Kidney tubule cell (primary cell): ENCODE data around the gene ARHGEF28.
A peak's percentile ranks its signal among the peaks of the same experiment; 100 is the strongest.

ENCODE experiments used
- DNase-seq: peaks from one replicate; pipeline ENCODE4 v3.0.0-alpha.2; 2018; ENCODE audit warnings: low spot score

ARHGEF28 gene, protein sequence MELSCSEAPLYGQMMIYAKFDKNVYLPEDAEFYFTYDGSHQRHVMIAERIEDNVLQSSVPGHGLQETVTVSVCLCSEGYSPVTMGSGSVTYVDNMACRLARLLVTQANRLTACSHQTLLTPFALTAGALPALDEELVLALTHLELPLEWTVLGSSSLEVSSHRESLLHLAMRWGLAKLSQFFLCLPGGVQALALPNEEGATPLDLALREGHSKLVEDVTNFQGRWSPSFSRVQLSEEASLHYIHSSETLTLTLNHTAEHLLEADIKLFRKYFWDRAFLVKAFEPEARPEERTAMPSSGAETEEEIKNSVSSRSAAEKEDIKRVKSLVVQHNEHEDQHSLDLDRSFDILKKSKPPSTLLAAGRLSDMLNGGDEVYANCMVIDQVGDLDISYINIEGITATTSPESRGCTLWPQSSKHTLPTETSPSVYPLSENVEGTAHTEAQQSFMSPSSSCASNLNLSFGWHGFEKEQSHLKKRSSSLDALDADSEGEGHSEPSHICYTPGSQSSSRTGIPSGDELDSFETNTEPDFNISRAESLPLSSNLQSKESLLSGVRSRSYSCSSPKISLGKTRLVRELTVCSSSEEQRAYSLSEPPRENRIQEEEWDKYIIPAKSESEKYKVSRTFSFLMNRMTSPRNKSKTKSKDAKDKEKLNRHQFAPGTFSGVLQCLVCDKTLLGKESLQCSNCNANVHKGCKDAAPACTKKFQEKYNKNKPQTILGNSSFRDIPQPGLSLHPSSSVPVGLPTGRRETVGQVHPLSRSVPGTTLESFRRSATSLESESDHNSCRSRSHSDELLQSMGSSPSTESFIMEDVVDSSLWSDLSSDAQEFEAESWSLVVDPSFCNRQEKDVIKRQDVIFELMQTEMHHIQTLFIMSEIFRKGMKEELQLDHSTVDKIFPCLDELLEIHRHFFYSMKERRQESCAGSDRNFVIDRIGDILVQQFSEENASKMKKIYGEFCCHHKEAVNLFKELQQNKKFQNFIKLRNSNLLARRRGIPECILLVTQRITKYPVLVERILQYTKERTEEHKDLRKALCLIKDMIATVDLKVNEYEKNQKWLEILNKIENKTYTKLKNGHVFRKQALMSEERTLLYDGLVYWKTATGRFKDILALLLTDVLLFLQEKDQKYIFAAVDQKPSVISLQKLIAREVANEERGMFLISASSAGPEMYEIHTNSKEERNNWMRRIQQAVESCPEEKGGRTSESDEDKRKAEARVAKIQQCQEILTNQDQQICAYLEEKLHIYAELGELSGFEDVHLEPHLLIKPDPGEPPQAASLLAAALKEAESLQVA (N-terminal part only)

DNA sequence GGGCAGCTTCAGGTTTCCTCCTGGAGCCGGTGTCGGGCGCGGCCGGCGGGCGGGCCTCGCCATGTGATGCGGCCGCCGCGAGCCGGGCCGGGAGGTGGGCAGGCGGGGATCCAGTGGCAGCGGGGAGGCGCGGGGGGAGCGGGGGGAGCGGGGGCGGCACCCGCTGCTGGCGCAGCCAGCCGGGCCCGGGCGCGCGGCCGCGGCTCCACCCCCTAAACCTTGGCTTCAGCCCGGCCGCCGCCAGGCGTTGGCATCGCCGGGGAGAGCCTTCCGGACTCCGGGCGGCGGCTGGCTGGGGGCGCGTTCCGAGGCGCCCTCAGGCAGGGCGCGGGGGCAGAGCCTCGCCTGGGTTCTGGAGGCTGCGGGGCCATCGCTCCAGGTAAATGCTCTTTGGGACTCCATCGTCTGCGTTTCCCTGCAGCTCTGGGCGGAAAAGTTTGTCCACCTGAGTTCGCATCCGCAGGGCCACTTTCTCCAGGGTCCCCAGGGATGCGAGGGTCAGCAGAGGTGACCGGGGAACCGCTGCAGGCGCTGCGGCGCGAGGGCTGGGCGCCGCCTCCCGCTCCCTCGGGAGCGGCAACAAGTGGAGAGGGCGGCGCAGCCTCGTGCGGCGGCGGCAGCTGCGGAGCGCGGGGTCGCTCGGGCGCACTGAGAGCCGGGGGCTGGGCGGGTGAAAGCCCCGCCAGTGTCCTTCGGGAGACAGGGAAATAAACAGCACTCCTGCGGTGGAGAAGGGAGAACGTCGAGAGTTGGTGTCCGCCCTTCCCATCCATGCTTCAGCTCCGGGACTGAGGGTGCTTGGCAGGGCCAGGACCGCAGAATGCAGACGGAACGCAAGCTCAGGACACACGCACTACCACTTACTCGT, at the start of gene ARHGEF28:
Gene ARHGEF28 (plus strand): TSS at position 253 of the 868 bp plus-strand sequence. CDS start 58,656 bp downstream, outside the sequence.
- DNase-seq, result peak; percentile 86

DNA sequence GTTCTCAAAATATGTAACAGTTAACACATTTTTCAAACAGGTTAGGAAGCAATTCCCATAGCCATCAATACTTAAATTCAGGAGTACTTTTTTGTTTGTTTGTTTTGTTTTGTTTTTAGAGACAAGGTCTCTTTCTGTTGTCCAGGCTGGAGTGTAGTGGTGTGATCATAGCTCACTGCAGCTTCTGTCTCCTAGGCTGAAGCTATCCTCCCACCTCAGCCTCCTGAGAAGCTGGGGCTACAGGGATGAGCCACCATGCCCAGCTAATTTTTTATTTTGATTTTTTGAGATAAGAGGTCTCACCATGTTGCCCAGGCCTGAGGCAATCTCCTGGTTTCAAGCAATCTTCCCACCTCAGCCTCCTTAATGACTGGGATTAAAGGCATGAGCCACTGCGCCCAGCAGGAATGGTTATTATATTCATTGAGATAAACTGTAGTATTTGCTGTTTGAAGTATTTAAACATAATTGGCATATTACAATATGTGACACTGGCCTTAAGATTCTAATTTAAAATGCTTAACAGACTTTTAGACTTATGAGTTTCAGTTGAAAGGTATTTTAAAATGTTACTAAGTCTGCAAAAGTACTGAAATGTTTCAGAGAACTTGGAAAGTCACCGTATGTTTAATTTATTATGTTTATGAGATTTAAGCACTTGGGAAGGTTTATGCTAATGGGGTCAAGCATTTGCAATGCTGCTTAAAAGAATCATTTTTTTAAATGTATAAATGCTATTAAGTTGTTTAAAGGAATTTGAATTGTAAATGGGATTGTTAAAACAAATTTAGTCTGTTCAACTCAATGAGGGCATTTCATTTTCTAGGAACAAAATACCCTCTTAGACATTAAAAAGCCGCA, 43.5 kb upstream of the ARHGEF28 start:
- no peak for DNase-seq

DNA sequence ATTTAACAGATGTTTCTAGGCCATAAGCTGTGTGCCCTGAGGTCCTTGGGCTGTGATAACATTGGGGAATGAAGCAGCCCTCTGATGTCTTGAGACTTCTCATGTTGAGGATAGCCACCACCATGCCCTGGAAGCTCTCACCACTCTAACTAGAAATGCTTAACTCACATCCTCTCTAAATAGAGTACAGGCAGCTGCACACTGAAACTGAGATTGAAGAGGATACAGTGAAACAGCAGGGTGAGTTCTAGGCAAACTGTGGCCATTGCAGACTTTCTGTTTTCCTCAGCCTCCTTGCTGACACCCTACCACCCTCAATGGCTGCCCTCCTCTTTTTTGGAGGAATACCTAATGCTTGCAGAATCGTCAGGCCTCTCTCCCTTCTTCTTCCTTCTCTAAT, 38.1 kb upstream of the ARHGEF28 start:
- no peak for DNase-seq

DNA sequence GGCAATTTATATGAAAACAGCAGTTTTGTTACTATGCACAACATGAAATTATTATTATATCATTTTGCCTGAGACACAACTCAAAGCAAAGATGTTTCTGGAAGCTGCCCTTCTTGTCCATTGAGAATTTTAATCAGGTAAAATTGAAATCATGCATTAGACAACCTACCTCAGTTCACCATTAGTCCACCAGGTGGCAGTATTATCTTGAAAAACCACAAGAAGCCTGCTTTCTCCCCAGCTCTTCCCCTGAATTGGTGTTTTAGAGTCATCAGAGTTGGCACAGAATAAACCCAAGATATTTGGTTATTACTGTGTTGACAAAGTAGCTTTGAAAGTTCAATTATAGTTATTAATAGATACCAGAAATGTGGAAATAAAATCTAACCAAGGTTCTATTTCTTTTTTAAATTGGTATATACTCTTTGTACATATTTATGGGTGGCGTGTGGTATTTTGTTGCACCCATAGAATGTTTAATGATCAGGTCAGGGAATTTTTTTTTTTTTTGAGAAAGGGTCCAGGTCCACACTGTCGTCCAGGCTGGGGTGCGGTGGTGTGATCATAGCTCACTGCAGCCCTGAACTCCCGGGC, 34.8 kb upstream of the ARHGEF28 start:
- peak; percentile 85 for DNase-seq

DNA sequence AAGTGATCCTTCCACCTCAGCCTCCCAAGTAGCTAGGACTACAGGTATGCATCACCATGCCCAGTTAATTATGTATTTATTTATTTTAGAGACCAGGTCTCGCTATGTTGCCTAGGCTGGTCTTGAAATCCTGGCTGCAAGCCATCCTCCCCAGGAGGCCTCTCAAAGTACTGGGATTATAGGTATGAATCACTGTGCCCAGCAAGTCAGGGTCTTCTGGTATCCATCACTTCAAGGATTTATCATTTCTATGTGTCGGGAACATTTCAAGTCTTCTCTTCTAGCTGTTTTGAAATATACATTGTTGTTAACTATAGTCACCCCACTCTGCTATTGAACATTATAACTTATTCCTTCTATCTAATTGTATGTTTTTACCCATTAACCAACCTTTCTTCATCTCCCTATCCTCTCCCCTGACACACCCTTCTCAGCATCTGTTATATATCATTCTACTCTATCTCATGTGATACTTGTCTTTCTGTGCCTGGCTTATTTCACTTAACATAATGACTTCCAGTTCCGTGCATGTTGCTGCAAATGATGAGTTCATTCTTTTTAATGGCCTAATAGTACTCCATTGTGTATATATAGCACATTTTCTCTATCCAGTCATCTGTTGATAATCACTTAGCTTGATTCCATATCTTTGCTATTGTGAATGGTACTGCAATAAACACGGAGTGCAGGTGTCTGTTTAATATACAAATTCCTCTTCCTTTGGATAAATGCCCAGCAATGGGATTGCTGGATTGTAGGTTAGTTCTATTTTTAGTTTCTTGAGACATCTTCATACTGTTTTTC, 34.1 kb upstream of the ARHGEF28 start:
- peak; percentile 84 for DNase-seq

DNA sequence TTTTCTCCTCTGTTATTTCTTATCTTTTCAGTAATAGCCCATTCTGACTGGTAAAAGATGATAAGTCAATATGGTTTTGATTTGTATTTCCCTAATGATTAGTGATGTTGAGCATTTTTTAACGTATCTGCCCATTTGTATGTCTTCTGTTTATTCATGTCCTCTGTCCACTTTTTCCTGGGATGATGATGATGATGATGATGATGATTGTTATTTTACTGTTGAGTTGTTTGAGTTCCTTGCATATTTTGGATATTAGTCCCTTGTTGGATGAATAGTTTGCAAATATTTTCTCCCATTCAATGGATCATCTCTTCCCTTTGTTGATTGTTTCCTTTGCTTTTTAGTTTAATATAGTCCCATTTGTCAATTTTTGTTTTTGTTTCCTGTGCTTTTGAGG, 33.4 kb upstream of the ARHGEF28 start:
- peak; percentile 72 for DNase-seq

DNA sequence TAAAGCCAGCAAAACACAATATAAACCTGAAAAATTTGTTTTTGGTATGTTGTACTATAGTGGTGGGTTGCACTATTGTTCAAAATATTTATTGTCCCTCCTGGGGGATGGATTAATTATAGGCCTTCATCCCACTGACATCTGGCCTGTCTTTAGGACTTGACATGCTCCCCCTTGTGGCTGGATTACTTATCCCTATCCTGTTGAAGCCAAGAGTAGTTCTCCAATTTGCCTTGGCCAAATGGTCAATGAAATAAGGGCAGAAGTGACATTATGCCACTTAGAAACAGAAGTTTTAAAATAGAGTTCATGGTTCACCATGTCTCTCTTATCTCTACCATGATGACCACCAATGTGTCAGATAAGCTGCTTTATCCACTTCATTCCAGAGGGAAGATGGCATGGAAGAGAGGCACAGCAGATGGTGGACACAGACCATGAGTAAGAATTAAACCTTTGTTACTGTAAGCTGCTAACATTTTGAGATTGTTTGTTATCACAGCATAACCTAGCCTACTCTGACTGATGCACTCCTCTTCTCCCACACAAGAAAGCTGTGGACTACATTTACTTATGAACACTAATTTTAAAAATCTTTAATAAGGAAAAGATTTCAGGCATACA, 29.2 kb upstream of the ARHGEF28 start:
- peak; percentile 45 for DNase-seq

DNA sequence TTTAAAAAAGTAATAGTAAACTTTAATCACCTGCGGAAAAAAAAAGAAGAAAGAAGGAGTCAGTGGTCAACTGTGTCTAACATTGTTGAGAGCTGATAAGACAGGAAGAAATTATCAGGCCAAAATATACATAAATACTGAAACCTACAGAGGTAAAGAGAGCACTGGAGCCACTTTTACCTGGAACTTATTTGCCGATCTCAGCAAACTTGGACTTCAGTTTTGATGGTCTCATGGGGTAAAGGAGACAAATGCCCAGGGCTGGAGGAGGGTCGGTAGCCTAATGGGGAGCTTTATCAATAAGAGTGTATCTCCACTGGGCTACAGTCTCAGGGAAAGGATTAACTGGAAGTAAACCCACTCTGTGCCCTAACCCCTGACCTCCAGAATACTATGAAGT, 26.6 kb upstream of the ARHGEF28 start:
- no peak for DNase-seq

DNA sequence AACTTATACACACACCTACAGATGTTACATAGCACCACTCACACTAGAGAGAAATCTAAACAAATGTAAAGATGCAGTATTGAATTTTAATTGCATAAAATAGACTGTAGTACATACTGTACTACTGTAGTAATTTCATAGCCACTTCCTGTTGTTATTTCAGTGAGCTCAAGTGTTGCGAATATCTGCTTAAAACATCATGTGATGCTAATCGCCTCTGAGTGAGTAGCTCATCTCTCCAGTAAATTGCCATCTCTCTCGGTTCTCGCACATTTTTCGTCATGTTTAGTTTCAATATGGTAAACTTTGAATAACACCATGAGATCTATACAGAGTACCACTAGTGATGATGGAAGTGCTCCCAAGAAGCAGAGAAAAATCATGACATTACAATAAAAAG, 22.0 kb upstream of the ARHGEF28 start:
- DNase-seq, result no peak

DNA sequence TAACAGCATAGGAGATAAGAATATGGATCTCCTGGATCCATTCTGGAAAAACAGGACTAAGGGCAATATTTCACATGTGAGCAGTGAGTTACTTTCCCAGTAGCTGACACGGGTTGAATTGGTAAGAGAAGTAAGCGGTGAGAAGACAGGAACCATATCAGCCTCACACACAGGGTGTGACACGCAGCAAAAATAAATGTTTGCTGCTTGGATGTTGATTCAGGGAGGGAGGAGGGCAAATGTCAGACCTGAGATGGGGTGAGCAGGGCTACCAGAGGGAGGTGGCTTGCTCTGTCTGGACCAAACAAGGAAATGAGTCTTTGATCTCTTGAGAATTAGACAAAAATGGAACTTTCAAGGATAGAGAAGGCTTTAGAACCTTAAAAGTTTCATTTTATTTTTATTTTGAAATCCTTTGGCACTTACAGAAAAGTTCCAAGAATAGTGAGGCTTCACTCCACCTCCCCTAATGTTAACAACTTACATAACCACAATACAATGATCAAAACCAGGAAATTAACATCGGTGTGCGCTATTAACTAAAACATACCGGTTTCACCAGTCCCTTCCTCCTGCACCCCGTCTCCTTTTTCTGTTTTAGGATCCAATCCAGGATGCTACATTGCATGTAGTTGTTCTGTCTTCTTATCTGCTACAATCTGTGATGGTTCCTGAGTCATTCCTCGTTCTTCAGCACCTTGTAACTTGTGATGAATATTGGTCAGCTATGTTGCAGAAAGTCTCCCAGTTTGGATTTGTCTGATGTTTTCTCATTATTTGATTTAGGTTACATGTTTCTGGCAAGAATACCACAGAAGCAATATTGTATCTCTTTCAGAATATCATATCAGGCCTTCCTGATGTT, 20.5 kb upstream of the ARHGEF28 start:
- no peak for DNase-seq

DNA sequence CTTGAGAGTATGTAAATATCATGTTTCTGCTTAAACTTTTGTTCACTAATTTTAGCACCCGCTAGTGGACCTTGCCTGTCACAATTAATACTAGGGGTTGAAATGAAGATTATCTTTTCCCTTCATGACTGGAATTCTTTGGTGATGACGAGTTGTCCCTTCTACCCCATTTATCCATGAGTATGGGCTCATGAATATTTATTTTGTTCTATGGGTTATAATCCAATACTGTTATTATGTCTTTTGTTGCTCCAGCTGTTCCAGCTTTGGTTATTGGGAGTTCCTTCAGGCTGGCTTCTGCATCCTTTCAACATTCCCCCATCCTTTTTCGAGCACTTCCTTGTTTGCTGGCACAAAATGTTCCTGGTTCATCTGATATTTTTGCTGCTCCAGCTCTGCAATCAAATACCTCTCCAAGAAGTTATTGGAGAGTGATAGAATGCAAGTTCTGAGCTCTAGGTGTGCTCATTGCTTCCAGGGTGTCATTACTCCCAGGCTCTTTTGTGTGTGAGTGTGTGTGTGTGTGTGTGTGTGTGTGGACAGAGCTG, 19.7 kb upstream of the ARHGEF28 start:
- DNase-seq, result no peak

DNA sequence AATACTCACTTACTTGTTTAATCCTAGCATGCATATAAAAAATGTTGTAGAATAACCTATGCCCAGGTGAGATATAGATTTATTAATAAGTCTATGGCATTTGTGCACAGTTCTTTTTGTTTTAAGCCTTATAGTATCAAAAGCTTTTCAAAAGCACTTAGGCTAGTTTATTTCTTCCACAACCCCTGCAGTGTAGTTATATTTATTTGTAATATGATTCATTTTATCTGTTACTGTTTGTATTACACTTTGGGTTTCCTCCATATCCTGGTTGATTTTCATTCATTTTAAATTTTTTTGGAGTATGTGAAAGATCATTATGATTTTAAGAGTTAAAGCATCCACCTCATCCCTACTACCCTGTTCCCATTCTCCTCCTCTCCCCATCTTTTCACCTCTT, 18.8 kb upstream of the ARHGEF28 start:
- no peak for DNase-seq

DNA sequence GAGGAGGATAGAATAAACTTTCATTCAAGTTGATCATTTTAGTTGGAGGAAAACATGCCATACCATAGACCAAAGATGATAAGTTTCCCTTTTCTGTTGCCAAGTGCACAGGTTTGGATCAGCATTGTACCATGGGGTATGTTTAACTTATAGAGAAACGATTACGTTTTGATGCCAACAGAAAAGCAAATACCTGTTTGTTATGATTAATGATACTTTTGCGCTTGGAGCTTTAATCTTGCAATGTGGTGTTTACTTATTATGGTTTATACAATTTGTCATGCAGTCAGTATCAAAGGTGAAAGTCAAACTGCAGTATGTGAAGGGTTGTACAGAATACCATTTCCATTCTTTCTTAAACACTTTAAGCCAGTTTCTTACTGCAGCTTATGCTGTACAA, 13.2 kb upstream of the ARHGEF28 start:
- no peak for DNase-seq

DNA sequence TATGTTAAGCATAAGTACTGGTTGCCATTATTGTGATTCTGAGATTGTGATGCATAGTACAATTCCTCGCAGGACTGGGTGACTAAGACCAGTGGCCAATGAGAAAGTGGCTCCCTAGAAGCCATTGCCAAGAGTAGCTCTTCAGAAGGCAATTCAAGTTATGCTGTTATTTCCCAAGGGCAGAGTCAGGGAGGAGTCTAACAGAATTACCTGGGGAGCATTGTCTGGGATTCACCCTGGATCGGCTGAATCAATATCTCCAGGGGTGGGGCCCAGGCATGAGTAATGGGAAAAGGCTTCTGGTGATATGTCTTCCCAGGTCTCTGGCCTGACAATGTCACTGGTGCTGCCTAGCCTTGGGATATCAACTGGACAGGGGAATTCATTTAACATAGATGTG, 10.9 kb upstream of the ARHGEF28 start:
- DNase-seq, result peak; percentile 60

DNA sequence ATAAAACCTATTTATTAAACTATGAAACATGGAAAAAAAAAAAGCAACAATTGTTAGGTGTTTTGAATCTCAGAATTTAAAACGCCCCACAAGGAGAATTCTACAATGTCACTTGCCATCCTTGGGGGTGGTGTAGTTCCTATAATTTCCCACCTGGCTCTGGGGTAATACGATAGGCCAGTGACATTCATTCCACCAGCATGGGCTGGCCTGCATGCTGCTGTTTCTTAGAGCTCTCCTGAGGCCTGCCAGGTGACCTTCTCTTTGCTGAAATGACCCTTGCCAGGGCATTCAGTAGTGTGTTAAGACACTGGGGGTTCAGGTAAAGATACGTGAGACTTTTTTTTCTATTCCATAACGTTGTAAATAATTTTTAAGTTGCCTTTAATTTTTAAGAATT, 10.0 kb upstream of the ARHGEF28 start:
- no peak for DNase-seq

DNA sequence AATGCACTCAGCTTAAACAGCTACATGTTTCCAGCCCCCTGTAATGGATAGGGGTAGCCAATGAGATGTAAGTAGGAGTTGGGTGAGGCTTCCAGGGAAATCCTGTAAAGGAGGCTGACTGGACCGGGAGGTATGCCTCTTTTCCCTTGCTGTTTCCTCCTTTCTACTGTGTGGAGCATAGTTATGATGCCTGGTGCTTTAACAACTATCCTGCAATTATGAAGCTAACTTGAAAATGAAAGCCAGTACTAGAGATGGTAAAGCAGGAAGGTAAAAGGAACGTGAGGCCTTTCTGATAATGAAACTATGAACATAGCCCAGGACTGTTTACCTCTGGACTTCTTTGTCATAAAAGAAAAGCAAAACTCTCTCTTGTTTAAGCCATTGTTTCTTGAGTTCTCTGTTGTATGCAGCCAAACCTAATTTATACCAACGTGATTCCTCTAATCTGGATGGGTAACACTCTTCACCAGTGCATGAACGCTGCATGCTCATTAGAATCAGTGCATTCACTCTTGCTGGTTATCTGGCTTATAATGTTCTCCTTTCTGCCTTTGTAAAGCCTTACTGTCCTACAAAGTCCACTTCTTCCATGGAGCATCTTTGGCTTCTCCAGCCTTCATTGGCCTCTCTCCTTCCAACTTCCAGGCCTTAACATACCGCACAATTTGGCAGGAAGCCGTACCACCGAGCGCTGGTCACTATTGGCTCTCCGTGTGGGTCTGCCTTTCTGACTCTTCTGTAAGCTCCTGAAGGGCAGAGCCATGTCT, 8.3 kb upstream of the ARHGEF28 start:
- peak; percentile 42 for DNase-seq
